GM18520 (cell line): Measurements from ENCODE around the gene ATP6V1E1.
"Not testable (repeated sequence)": the region's sequence is repeated elsewhere in the genome, so short reads cannot be mapped to it uniquely, and the experiment has no call there.

Experiments used
- ATAC-seq: cut with Tn5 transposase; IDR thresholded peaks from one replicate; pipeline ENCODE4 v1.9.1; 2021; ENCODE audit not compliant: unreplicated experiment

Gene ATP6V1E1

DNA sequence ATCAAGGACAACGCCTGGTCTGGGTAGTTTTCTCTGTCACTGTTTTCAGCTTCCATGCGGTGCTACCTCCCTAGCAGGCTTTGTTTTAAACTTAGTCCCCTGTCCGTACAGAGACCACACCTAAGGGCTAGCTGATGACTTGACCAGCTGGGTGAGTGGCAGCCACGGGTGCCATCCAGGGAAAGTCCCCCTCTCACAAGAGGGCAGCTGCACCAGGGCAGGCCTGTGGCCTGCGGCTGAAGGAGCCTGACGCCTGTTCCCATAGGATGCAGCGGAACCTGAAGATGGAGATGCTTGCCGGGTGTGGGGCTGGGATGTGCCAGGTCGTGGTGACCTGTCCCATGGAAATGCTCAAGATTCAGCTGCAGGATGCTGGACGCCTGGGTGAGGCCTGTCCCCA, 45.4 kb downstream of the ATP6V1E1 start:
- no peak for ATAC-seq

DNA sequence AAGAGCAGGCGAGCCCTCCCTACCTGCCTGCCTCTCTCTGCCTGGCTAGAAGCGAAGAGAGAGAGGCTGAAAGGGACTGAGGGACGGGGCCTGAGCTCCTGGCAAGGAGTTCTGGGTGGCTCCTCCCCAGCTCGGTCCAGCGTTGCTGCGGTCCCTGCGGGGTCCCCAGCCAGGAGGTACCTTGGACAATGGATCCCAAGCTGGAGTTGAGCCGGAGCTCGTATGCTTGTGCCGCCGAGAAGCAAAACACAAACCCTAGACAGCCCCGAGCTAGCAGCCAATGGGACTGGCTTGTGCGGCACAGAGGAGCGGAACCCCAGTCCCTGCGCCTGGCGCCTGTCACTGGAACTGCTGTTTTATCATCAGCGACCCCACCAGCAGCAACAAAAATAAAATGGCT, 46.9 kb downstream of the ATP6V1E1 start:
- no peak for ATAC-seq

DNA sequence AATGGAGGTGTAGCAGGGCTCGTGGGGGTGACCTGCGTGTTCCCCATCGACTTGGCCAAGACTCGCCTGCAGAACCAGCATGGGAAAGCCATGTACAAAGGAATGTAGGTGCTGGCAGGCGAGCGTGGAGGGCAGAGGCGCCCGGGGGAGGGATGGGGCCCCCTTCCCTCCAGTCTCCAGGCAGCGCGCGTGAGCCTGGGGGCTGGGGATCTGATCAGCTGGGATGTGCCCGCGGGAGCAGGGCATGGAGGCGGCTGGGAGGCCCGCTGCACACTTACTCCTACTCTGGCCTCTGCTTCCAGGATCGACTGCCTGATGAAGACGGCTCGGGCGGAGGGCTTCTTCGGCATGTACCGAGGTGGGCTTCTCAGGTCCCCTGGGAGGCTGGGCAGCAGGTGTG, 47.5 kb downstream of the ATP6V1E1 start:
- ATAC-seq = no peak

DNA sequence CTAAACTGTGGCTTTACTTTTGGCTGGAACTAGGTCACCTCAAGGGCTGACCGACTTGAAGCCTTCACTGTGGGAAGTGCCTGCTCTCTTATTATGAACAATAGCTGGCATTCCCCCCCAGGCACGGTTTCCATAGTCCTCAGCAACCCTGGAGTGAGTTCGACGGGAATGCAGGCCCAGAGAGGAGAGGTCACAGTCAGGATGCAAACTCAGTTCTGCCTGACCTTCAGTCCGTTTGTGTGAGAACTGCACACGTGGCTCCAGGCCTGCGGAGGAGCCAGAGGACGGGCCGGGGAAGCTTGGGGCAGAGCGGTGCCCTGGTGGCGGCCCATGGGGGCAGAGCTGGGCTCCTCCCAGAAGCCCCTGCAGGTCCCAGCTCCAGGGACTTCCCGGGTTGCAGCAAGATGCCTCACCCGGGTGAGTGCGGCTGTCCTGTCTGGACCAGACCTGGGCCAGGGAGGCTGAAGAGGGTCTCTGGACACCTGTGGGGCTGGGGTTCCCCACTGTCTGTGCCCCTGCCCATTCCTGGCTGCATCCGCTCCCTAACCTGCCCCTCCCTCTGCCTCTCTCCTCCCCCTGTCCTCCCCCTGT, 48.0 kb downstream of the ATP6V1E1 start:
- no peak for ATAC-seq

DNA sequence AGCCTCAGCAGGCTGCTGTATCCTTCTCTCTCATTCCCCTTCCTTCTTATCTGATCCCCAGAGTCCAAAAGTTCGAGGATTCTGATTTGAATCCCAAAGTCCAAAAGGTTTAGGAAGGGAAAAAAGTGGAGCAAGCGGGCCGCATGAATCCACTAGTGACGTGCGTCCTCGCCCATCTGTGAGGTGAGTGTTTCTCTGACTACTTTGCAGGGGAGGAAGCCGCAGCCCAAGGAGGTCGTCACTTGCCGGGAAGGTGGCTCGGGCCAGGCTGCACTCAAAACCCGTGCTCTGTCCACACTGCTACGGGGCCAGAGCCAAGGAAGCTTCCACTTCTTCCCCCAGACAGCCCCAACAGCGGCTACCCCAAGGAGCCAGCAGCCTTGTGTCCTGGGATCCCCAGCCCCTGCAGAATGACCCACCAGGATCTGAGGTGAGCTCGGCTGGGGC, 49.0 kb downstream of the ATP6V1E1 start:
- no peak for ATAC-seq

DNA sequence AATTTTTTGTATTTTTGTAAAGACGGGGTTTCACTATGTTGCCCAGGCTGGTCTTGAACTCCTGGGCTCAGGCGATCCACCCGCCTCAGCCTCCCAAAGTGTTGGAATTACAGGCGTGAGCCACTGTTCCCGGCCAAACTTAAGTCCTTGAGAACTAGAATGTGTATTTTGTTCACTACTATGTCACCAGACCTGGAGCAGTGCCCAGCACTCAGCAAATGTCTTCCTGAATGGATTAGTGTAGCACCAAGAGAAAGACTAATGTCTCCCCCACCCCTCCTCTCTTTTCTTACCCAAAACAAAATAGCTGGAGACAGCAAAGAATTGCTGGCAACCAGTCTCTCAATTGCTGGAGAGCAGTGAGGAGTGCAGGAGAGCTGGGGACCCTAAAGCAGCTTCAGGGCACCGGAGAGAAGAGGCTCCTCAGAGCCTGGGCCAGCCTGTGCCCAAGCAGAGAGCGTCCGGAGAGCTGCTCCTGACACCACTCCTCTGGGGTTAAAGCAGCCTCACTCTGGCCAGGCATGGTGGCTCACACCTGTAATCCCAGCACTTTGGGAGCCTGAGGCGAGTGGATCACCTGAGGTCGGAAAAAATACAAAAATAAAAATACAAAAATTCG, 50.3 kb downstream of the ATP6V1E1 start:
- no peak for ATAC-seq

DNA sequence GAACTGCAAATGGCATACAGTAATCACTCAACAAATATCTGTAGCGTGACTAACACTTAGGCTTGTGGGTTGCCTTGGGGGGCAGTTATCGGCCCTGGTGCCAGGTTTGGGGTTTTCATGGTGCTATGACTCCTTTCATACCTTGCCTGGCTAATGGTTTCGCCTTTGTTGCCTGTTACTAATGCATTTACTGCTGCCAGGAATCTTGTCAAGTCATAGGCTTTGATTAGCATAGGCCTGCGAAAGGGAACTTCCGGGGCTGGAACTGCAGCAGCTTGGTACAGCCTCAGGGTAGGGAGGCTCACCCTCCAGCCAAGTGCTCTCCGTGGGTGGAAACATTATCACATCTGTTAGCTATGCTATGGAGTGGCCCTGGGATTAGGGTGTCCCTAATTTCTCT, 52.1 kb downstream of the ATP6V1E1 start:
- ATAC-seq = peak; percentile 48

DNA sequence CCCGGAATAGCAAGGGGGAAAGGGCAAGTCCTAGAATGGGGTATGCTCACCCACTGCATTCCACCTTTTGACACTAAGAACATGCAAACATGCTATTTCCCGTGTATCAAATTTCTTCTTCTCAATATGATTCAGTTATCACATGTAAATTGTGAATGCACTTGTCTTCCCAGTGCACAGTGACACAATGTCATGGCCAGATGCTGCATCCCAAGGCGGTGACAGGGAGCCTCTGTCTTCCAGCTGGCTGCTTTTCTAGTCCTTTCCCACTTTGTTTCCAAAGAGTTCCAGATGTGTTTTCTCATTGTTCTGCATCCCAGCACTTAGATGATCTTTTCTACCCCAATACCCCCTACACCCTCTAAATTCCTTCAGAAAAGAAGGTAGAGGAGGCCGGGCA, 52.9 kb downstream of the ATP6V1E1 start:
- no peak for ATAC-seq

DNA sequence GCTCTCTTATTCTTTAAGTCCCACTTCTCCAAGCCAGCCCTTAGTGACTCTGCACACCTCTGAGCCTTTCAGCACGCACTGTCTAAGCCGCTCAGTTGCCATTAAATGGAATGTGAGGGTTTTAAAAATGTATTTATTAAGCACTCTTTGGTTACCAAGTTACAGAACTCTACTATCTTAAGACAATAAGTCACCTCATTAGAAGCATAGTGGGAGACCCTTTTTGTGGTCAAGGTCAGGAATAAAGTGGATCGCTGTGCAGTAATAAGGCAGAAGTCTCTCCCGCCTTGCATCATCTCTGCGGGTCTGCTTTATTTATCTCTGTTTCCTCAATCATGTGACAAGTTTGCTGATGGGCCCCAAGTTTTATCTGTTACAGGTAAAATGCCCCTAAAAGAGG, 53.4 kb downstream of the ATP6V1E1 start:
- no peak for ATAC-seq

DNA sequence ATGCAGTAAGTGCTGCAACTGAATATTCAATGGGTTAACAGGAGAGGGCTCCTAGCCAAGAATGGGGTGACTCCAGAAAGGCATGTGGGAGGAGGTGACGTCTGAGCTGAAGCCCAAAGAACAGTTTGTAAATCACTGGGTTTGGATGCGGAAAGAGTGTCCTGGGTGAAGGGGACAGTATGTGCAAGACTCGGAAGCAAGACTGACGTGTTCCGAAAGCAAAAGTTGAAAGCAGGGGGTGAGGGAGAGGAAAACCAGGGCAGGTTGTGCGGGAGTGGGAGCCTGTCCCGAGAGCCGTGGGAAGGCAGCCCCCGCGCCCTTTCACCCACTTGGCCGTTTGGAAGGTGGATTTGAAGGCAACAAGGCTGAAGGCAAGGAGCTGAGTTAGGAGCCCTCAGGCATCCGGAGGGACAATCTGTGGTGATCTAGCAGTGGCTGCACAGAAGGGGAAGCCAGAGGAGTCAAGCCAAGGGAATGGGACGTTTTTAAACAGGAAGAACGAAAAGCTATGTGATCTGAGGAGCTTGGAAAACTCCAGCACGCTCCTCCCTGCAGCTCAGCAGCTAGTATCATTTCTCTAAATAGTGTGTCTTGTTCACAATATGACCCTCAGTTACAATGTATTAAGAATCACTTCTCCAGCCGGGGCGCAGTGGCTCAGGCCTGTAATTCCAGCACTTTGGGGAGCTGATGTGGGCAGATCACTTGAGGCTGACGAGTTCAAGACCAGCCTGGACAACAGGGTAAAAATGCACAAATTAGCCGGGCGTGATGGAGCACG, 57.5 kb downstream of the ATP6V1E1 start:
- no peak for ATAC-seq

DNA sequence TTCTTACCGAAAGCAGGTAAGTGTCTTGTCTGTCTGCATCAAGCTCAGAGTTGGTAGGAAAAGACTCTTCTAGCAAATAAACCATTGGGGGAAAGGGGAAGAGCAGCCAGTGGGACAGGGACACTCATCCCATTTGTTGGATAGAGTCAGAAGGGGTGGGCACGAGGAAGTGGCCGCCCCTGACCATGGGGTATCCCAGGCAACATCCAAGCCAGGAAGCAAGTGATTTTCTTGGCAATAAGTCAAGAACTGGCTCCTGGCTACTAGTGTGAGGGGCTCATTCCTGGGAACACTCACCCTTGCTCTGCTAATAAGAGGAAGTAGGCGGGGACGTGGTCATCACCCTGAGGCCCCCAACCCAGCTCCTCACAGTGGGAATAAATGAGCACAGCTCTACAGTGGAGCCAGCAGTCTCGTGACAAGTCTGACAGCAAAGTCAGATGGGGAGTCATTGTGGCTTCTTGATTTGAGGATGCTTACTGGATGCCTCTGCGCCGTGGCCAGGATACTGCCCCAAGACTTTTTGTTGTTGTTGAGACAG, 58.5 kb downstream of the ATP6V1E1 start:
- ATAC-seq = no peak

DNA sequence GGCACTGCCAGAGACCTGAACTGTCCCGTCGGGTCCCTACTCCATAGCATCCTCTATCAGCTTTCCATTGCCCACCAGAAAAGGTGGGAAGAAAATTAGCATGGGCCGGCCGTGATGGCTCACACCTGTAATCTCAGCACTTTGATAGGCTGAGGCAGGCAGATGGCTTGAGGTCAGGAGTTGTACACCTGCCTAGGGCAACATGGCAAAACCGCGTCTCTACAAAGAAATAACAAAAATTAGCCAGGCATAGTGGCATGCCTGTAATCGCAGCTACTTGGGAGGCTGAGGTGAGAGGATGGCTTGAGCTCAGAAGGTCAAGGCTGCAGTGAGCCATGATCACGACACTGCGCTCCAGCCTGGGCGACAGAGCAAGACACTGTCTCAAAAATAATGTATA, 61.8 kb downstream of the ATP6V1E1 start:
- no peak for ATAC-seq

DNA sequence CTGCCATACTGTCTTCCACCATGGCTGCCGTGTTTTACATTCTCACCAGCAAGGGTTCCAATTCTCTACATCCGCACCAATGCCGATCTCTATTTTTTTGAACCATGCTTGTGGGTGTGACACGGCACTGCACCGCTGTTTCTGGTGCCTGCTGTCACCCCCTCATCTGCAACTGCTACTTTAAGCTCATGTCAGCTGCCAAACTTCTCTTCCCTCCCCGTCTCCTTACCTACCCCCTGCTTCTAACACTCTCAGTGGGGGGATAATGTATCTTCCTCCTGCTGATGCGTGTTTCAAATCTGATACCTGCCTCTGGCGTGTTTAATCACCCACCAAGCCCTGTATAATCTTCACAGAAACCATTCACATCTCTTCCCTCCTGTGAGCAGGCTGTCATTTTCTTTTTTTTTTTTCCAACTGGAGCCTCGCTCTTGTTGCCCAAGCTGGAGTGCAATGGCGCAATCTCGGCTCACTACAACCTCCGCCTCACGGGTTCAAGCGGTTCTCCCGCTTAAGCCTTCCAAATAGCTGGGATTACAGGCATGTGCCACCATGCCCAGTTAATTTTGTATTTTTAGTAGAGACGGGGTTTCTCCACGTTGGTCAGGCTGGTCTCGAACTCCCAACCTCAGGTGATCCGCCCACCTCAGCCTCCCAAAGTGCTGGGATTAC, 62.4 kb downstream of the ATP6V1E1 start:
- ATAC-seq = not testable (repeated sequence)

DNA sequence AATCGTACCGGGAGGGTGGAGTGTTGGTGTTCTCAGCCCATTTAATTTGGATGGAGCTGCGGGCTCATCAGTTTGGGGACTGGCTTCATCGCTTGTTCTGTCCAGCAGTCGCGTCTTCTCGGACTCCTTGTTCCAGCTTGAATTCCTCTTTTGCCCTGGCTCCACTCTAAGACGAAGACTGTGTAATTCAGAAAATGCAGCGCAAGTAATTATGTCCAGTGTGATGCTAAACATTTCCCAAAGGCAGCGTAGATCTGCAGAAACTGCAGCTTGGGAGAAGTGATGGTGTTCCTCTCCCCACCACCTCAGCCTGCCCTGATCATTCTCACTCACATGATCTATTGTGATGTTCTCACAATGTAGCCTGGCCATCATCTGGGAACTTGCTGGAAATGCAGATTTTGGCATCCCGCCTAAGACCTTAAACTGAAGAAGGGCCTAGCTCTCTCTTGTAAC, 64.6 kb downstream of the ATP6V1E1 start:
- ATAC-seq = no peak

DNA sequence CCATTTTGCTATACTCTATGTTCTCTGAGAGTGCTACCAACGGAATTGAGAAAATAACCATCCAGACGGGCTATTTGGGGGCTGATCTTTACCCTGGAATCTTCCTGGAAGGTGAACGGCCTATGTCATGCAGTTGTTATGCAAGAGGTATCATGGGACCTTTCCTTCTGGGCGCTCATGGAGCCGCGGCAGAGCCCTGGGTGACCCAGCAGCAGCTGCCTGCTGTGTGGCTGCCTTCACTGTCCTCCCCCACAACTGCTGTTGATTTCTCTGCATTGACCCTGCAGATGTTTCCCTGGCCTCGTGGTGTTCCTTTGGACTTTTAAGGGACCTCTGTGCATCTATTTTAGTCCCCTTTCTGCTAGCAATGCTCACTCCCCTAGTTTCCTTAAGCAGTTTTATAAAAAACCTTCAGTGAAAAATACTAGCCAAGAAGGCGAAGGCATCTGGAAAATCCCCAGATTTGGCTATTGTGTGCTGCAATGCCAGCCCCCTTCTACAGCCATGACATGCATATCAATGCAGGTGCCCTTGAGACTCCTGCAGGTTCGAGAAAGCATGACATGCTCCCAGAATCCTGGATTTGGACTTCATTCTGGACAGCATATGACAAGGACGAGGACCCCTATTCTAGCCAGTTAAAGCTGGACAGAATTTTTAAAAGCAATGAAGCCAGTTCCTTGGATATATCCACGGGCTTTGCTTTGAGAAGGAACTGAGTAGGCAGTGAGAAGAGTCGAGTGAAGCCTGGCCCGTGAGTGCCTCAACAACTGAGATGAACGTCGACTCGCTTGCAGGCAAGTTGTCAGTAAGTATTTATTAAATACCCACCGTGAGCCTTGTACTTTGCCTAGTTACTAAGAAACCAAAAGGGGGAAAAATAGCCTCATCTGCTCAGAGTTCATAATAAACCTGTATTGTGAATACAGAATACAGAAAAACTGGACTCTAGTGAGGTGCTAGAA, 65.4 kb downstream of the ATP6V1E1 start, which contains the start of gene SLC25A18:
SLC25A18 (plus strand) TSS at position 593 of the 965 bp plus-strand sequence. CDS start 16,447 bp downstream, outside the sequence.
- no peak for ATAC-seq

DNA sequence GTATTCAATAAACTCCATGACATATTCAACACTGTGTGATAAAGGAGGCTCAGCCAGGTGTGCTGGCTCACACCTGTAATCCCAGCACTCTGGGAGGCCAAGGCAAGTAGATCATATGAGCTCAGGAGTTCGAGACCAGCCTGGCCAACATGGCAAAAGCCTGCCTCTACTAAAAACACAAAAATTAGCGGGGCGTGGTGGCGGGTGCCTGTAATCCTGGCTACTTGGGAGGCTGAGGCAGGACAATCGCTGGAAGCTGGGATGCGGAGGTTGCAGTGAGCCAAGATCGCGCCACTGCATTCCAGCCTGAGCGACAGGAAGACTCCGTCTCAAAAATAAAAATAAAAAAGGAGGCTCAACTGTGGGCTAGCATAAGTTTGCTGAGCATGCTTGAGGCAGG, 69.4 kb downstream of the ATP6V1E1 start:
- ATAC-seq = no peak

DNA sequence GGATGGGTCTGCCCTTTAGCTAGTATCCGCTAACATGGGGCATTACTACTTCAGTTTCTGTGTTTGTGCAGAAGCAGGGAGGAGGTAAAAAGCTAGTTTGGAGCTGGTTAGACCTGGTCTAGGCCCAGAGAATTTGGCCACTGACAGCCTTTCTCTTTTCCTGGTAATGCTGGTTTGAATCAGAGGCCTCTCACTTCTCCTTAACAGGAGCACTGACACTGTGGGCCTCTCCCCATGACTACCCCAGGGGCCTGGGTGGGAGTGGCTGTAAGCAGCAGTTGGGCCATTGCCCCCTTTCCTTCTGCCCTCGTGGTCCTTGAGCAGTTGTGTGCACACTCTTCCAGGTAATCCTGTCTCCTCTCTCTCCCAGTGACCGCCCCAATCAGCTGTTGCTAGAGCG, 73.7 kb downstream of the ATP6V1E1 start:
- ATAC-seq = no peak

DNA sequence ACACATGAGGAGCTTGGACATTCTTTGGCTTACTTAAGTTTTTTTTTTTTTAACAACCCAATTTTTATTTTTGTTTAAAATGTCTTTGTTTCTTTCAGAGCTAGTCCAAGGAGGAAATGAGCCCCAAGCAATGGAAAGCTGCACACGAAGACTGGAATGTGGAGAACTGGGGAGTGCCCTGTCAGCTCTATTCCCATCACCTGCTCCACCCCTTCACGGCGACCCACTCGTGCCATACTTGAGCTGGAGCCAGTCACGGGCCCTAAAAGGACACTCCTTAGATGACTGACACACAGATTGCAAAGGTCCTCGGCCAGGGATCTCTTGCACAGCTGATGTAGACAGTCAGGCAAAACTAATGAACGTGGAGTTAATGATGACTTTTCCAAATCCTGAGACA, 75.8 kb downstream of the ATP6V1E1 start:
- ATAC-seq = no peak

DNA sequence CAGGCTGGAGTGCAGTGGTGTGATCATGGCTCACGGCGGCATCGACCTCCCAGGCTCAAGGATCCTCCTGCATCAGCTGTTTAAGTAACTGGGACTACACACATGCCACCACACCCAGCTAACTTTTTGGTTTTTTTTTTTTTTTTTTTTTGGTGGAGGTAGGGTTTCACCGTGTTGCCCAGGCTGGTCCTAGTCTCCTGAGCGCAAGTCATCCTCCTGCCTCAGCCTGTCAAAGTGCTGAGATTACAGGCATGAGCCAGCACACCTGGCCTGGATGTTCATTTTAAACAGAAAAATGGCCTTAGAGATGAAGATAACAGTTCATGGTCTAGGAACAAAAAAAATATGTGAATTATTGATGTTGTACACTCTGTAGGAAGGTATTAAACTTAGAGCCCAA, 78.9 kb downstream of the ATP6V1E1 start:
- ATAC-seq = no peak

DNA sequence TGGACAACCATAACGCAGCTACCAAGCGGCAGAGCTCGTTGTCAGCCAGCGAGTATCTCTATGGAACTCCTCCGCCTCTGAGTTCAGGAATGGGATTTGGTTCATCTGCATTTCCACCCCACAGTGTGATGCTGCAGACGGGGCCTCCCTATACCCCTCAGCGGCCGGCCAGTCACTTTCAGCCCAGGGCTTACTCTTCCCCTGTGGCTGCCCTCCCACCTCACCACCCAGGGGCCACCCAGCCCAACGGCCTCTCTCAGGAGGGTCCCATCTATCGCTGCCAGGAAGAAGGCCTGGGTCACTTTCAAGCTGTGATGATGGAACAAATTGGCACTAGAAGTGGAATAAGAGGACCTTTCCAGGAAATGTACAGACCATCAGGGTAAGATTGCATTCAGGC, 79.4 kb downstream of the ATP6V1E1 start:
- ATAC-seq = no peak
